ENCODE data around the gene RIC1. TPM values are rescaled to one million over a fixed set of nuclear protein-coding genes. Genes with fewer than 3 reads are reported as not detected.

RIC1 gene
- total and polyA plus RNA-seq, 9 of the 15 experiments (the other 6 are each of a cell fraction or from before 2014, with no cell fraction given) = 3.2 to 25.8 (median 15.0) TPM

- TF ChIP-seq REST (IDR thresholded peaks at IDR 0.05; ENCODE audit: borderline replicate concordance) (no peak), REST (CRISPR knock-in tag; IDR thresholded peaks at IDR 0.05; ENCODE audit: low read depth) (no peak), ETS1 (conservative IDR thresholded peaks at IDR 0.05; ENCODE audit: control insufficient read depth, low read depth, low read length) (peak; percentile 68; the same call in 1 of the 2 replicates), MAX (CRISPR knock-in tag; IDR thresholded peaks at IDR 0.05) (peak; percentile 37; the same call in 1 of the 2 replicates), CBFA2T2 (conservative IDR thresholded peaks at IDR 0.05) (peak; percentile 66), TBP (optimal IDR thresholded peaks at IDR 0.05; ENCODE audit: low read depth, low read length) (peak; percentile 56), RFX1 (IDR thresholded peaks at IDR 0.05) (peak; percentile 49), ATF7 (IDR thresholded peaks at IDR 0.05) (peak; percentile 67; the same call in 1 of the 2 replicates), TAF1 (IDR thresholded peaks at IDR 0.05; ENCODE audit: control insufficient read depth, extremely low read depth, insufficient read depth, low read length, severe bottlenecking) (peak; percentile 71), KDM5B (IDR thresholded peaks at IDR 0.05; ENCODE audit: insufficient replicate concordance, low read depth, low read length) (peak; percentile 56), POLR2H (tag; IDR thresholded peaks at IDR 0.05; ENCODE audit: low read depth) (peak; percentile 77; the same call in 1 of the 2 replicates), ZNF24 (IDR thresholded peaks at IDR 0.05) (0 out of 2 replicates have a peak, but pooled peaks have one; percentile 6), NONO (IDR thresholded peaks at IDR 0.05; ENCODE audit: low read depth in 2 of 2, low read length in 1 of 2) (peak in 1 of 2 experiments; percentile 85; a peak in 2 of 4 replicates), ZFX (CRISPR knock-in tag; IDR thresholded peaks at IDR 0.05) (peak; percentile 63), TOE1 (IDR thresholded peaks at IDR 0.05; ENCODE audit: borderline replicate concordance) (peak; percentile 96), TOE1 (CRISPR knock-in tag; IDR thresholded peaks at IDR 0.05; ENCODE audit: borderline replicate concordance, low read depth) (no peak), ETV6 (IDR thresholded peaks at IDR 0.05; ENCODE audit: borderline replicate concordance in 1 of 2, low read depth in 2 of 2, low read length in 1 of 2) (no peak; a peak in 1 of 4 replicates), ETV6 (CRISPR knock-in tag; IDR thresholded peaks at IDR 0.05; ENCODE audit: borderline replicate concordance) (no peak)
Observed at GRCh38 chr9:5628530-5629311, at the start of gene RIC1 (continued).
